HS-27A (cell line): Measurements from ENCODE around the gene CREB5.

Experiments
- DNase-seq: peaks from one replicate; pipeline ENCODE4 v3.0.0-alpha.2; 2012; ENCODE audit warnings: low read depth, missing footprints

CREB5 gene

GRCh38 chr7:28643584-28644340 is 231.4 kb downstream of the CREB5 start:
- DNase-seq, result no peak

GRCh38 chr7:28645866-28646265 is 233.5 kb downstream of the CREB5 start:
- no peak for DNase-seq

- DNase-seq, result no peak
Measured at GRCh38 chr7:28646376-28647075, 234.2 kb downstream of the CREB5 start.

GRCh38 chr7:28647076-28647421 is 234.7 kb downstream of the CREB5 start:
- DNase-seq, result no peak

- no peak for DNase-seq
Measured at GRCh38 chr7:28649189-28649588, 236.9 kb downstream of the CREB5 start.

- DNase-seq, result no peak
Measured at GRCh38 chr7:28649811-28650210, 237.5 kb downstream of the CREB5 start.

GRCh38 chr7:28654110-28654509 is 241.8 kb downstream of the CREB5 start:
- DNase-seq, result no peak

GRCh38 chr7:28656529-28656928 is 244.2 kb downstream of the CREB5 start:
- DNase-seq, result no peak

GRCh38 chr7:28658381-28658780 is 246.1 kb downstream of the CREB5 start:
- DNase-seq, result no peak

GRCh38 chr7:28660132-28660531 is 247.8 kb downstream of the CREB5 start:
- DNase-seq, result no peak

- no peak for DNase-seq
Measured at GRCh38 chr7:28661826-28662595, 249.7 kb downstream of the CREB5 start.

- DNase-seq, result no peak
Measured at GRCh38 chr7:28666154-28666553, 253.8 kb downstream of the CREB5 start.

GRCh38 chr7:28668085-28668484 is 255.8 kb downstream of the CREB5 start:
- no peak for DNase-seq

GRCh38 chr7:28669330-28669729 is 257.0 kb downstream of the CREB5 start:
- DNase-seq, result no peak

GRCh38 chr7:28671526-28671925 is 259.2 kb downstream of the CREB5 start:
- no peak for DNase-seq

- DNase-seq, result no peak
Measured at GRCh38 chr7:28672397-28672797, 260.1 kb downstream of the CREB5 start.

GRCh38 chr7:28674359-28674782 is 262.1 kb downstream of the CREB5 start:
- DNase-seq, result no peak

- no peak for DNase-seq
Measured at GRCh38 chr7:28675429-28675828, 263.1 kb downstream of the CREB5 start.

- DNase-seq, result no peak
Measured at GRCh38 chr7:28677668-28678067, 265.4 kb downstream of the CREB5 start.

- DNase-seq, result no peak
Measured at GRCh38 chr7:28678431-28678965, 266.2 kb downstream of the CREB5 start.

GRCh38 chr7:28681693-28682310 is 269.5 kb downstream of the CREB5 start:
- no peak for DNase-seq

GRCh38 chr7:28682801-28683200 is 270.5 kb downstream of the CREB5 start:
- DNase-seq, result no peak
